Measurements from ENCODE around the gene SH3BP5L.

Gene SH3BP5L

GRCh38 chr1:248782416-248783141 is 43.1 kb downstream of the SH3BP5L start:
- no peak for TF ChIP-seq CTCF (IDR thresholded peaks at IDR 0.05; ENCODE audit: low read length, missing control alignments)
- no peak for DNase-seq (ENCODE audit: low read depth)
- H3K4me3 ChIP-seq (replicated peaks; ENCODE audit: low read depth, low read length) = no peak overlapping the region

- no peak for DNase-seq (ENCODE audit: low read depth)
- H3K4me3 ChIP-seq (replicated peaks; ENCODE audit: low read depth, low read length) = no peak overlapping the region
- no peak for TF ChIP-seq CTCF (IDR thresholded peaks at IDR 0.05; ENCODE audit: low read length, missing control alignments)
These were observed 46.4 kb downstream of the SH3BP5L start for GRCh38 chr1:248779350-248779749.

GRCh38 chr1:248778906-248779305 is 46.8 kb downstream of the SH3BP5L start:
- DNase-seq (ENCODE audit: low read depth) = no peak

GRCh38 chr1:248776991-248777390 is 48.7 kb downstream of the SH3BP5L start:
- TF ChIP-seq CTCF (IDR thresholded peaks at IDR 0.05; ENCODE audit: low read length, missing control alignments) = no peak
- DNase-seq (ENCODE audit: low read depth) = no peak
- H3K4me3 ChIP-seq (replicated peaks; ENCODE audit: low read depth, low read length) = no peak overlapping the region

More at GRCh38 chr1:248778906-248779305, 46.8 kb downstream of the SH3BP5L start:
- no peak overlapping the region for H3K4me3 ChIP-seq (replicated peaks; ENCODE audit: low read depth, low read length)
- TF ChIP-seq CTCF (IDR thresholded peaks at IDR 0.05; ENCODE audit: low read length, missing control alignments) = no peak

GRCh38 chr1:248775441-248775840 is 50.3 kb downstream of the SH3BP5L start:
- no peak for DNase-seq (ENCODE audit: low read depth)
- no peak overlapping the region for H3K4me3 ChIP-seq (replicated peaks; ENCODE audit: low read depth, low read length)
- no peak for TF ChIP-seq CTCF (IDR thresholded peaks at IDR 0.05; ENCODE audit: low read length, missing control alignments)

Data from fibroblast of pulmonary artery (primary cell).